GM21360 (cell line): ENCODE measurements around the gene VPS39.

Experiments
- ATAC-seq: cut with Tn5 transposase; IDR thresholded peaks from one replicate; pipeline ENCODE4 v1.9.1; 2021; ENCODE audit warnings: mild to moderate bottlenecking, moderate library complexity; ENCODE audit not compliant: unreplicated experiment

Gene VPS39

GRCh38 chr15:42146551-42147430 is 61.3 kb downstream of the VPS39 start:
- no peak for ATAC-seq

GRCh38 chr15:42145546-42146455 is 62.3 kb downstream of the VPS39 start:
- ATAC-seq, result no peak

- ATAC-seq, result no peak
These were observed 63.2 kb downstream of the VPS39 start for GRCh38 chr15:42144841-42145375.

- no peak for ATAC-seq
These were observed 64.1 kb downstream of the VPS39 start for GRCh38 chr15:42143866-42144625.

- no peak for ATAC-seq
These were observed 64.7 kb downstream of the VPS39 start for GRCh38 chr15:42143356-42143755.

GRCh38 chr15:42141795-42142667 is 66.1 kb downstream of the VPS39 start:
- no peak for ATAC-seq

GRCh38 chr15:42141246-42141645 is 66.9 kb downstream of the VPS39 start:
- no peak for ATAC-seq

- ATAC-seq, result no peak
These were observed 67.6 kb downstream of the VPS39 start for GRCh38 chr15:42140383-42141070.

- ATAC-seq, result no peak
These were observed 68.5 kb downstream of the VPS39 start for GRCh38 chr15:42139596-42139995.

GRCh38 chr15:42138968-42139386 is 69.1 kb downstream of the VPS39 start:
- no peak for ATAC-seq

- ATAC-seq, result no peak
These were observed 69.7 kb downstream of the VPS39 start for GRCh38 chr15:42138411-42138810.

- ATAC-seq, result no peak
These were observed 70.4 kb downstream of the VPS39 start for GRCh38 chr15:42137461-42138261.

- no peak for ATAC-seq
These were observed 71.6 kb downstream of the VPS39 start for GRCh38 chr15:42136513-42136912.

- ATAC-seq, result no peak
These were observed 72.8 kb downstream of the VPS39 start for GRCh38 chr15:42135351-42135750.

GRCh38 chr15:42134617-42135245 is 73.4 kb downstream of the VPS39 start:
- ATAC-seq, result no peak

GRCh38 chr15:42133886-42134502 is 74.1 kb downstream of the VPS39 start:
- ATAC-seq, result no peak

- ATAC-seq, result no peak
These were observed 74.7 kb downstream of the VPS39 start for GRCh38 chr15:42133356-42133755.
